Trophoblast cell (in vitro differentiated cells and primary cell): ENCODE measurements around the gene SHC2.
"Not testable (repeated sequence)": the region's sequence is repeated elsewhere in the genome, so short reads cannot be mapped to it uniquely, and the experiment has no call there.

ENCODE experiments used
- DNase-seq, 2 donors: peaks; one replicate each; pipeline ENCODE4 v3.0.0-alpha.2; 2016
- H2AFZ ChIP-seq: 2 replicates; pipeline ENCODE4 v1.6.1; 2013; ENCODE audit warnings: low read length, moderate library complexity, mild to moderate bottlenecking; ENCODE audit not compliant: insufficient read depth, poor library complexity
- H2AK5ac ChIP-seq: 2 replicates; pipeline ENCODE4 v1.6.1; 2013; ENCODE audit warnings: mild to moderate bottlenecking, low read length
- H2BK120ac ChIP-seq: 2 replicates; pipeline ENCODE4 v1.6.1; 2013; ENCODE audit warnings: low read length, mild to moderate bottlenecking, moderate library complexity; ENCODE audit not compliant: insufficient read depth, poor library complexity
- H2BK12ac ChIP-seq: 2 replicates; pipeline ENCODE4 v1.6.1; 2013; ENCODE audit warnings: mild to moderate bottlenecking, low read length, moderate library complexity
- H2BK5ac ChIP-seq: 2 replicates; pipeline ENCODE4 v1.6.1; 2013; ENCODE audit warnings: low read length, low read depth, moderate library complexity, mild to moderate bottlenecking; ENCODE audit not compliant: poor library complexity
- H3K14ac ChIP-seq: 2 replicates; pipeline ENCODE4 v1.6.1; 2013; ENCODE audit warnings: mild to moderate bottlenecking, low read length
- H3K18ac ChIP-seq: 2 replicates; pipeline ENCODE4 v1.6.1; 2013; ENCODE audit warnings: mild to moderate bottlenecking, low read length
- H3K23ac ChIP-seq: 2 replicates; pipeline ENCODE4 v1.6.1; 2013; ENCODE audit warnings: low read length
- H3K27ac ChIP-seq: 2 replicates; pipeline ENCODE4 v1.5.1; 2013; ENCODE audit warnings: low read depth, mild to moderate bottlenecking, inconsistent platforms, low read length, moderate library complexity
- H3K27me3 ChIP-seq: 2 replicates; pipeline ENCODE4 v1.6.1; 2013; ENCODE audit warnings: inconsistent platforms, mild to moderate bottlenecking, low read length, moderate library complexity; ENCODE audit not compliant: insufficient read depth
- H3K36me3 ChIP-seq, 2 experiments: 1 replicate in 1 of 2; 2 replicates in 1 of 2; pipeline ENCODE4 v1.6.1; 2013; ENCODE audit warnings: low read length in 2 of 2, mild to moderate bottlenecking in 2 of 2, moderate library complexity in 1 of 2; ENCODE audit not compliant: insufficient read depth in 2 of 2, control insufficient read depth in 1 of 2
- H3K4ac ChIP-seq: 2 replicates; pipeline ENCODE4 v1.6.1; 2013; ENCODE audit warnings: low read depth, mild to moderate bottlenecking, low read length, moderate library complexity
- H3K4me1 ChIP-seq, 2 experiments: 1 replicate in 1 of 2; 2 replicates in 1 of 2; pipeline ENCODE4 v1.6.1; 2013; ENCODE audit warnings: low read length in 2 of 2, mild to moderate bottlenecking in 2 of 2, moderate library complexity in 1 of 2; ENCODE audit not compliant: insufficient read depth in 2 of 2, control insufficient read depth in 1 of 2
- H3K4me2 ChIP-seq: 2 replicates; pipeline ENCODE4 v1.6.1; 2013; ENCODE audit warnings: inconsistent platforms, mild to moderate bottlenecking, low read length, moderate library complexity
- H3K4me3 ChIP-seq: 2 replicates; pipeline ENCODE4 v1.5.1; 2013; ENCODE audit warnings: mild to moderate bottlenecking, low read depth, low read length, inconsistent platforms
- H3K79me1 ChIP-seq: one replicate; pipeline ENCODE4 v1.6.1; 2013; ENCODE audit warnings: low read length
- H3K79me2 ChIP-seq: 2 replicates; pipeline ENCODE4 v1.6.1; 2013; ENCODE audit warnings: low read length, mild to moderate bottlenecking; ENCODE audit not compliant: control insufficient read depth, insufficient read depth, poor library complexity
- H3K9ac ChIP-seq: 2 replicates; pipeline ENCODE4 v1.6.1; 2013; ENCODE audit warnings: mild to moderate bottlenecking, low read length
- H3K9me3 ChIP-seq: 2 replicates; pipeline ENCODE4 v1.6.1; 2013; ENCODE audit warnings: low read depth, mild to moderate bottlenecking, control low read depth, inconsistent platforms, low read length; ENCODE audit not compliant: insufficient read depth
- H4K12ac ChIP-seq: 2 replicates; pipeline ENCODE4 v1.6.1; 2013; ENCODE audit warnings: low read depth, mild to moderate bottlenecking, low read length, moderate library complexity
- H4K8ac ChIP-seq: 2 replicates; pipeline ENCODE4 v1.6.1; 2013; ENCODE audit warnings: low read depth, mild to moderate bottlenecking, low read length, moderate library complexity
- H4K91ac ChIP-seq: one replicate; pipeline ENCODE4 v1.6.1; 2013; ENCODE audit warnings: low read depth, mild to moderate bottlenecking, low read length, moderate library complexity
- WGBS: extraction: QIAGEN DNeasy Blood & Tissue Kit; methylation state at CpG from one replicate; pipeline ENCODE4 v1.1.7; 2013; ENCODE audit warnings: missing lambda C conversion rate; ENCODE audit not compliant: insufficient read length, insufficient coverage; ENCODE audit errors: extremely low coverage; 5-methylcytosine and 5-hydroxymethylcytosine counted together

The SHC2 gene

GRCh38 chr19:422917-423226 is 38.0 kb downstream of the SHC2 start:
- not testable (repeated sequence) for H3K4ac ChIP-seq, H3K14ac ChIP-seq, H3K79me1 ChIP-seq, H4K12ac ChIP-seq, H3K79me2 ChIP-seq, H2AFZ ChIP-seq, H2BK12ac ChIP-seq, H3K4me1 ChIP-seq, H3K9me3 ChIP-seq, H2BK120ac ChIP-seq, H3K9ac ChIP-seq, H4K91ac ChIP-seq, H3K23ac ChIP-seq, H4K8ac ChIP-seq, H3K4me2 ChIP-seq, DNase-seq, H3K4me3 ChIP-seq, H2AK5ac ChIP-seq, H3K18ac ChIP-seq, H3K27me3 ChIP-seq, H2BK5ac ChIP-seq, H3K27ac ChIP-seq
- H3K36me3 ChIP-seq, result peaks cover 4 to 20% of the 10 kb centered on the region in 2 experiments
- no CpG with 5 or more reads among the region's 9 CpGs for WGBS

DNA sequence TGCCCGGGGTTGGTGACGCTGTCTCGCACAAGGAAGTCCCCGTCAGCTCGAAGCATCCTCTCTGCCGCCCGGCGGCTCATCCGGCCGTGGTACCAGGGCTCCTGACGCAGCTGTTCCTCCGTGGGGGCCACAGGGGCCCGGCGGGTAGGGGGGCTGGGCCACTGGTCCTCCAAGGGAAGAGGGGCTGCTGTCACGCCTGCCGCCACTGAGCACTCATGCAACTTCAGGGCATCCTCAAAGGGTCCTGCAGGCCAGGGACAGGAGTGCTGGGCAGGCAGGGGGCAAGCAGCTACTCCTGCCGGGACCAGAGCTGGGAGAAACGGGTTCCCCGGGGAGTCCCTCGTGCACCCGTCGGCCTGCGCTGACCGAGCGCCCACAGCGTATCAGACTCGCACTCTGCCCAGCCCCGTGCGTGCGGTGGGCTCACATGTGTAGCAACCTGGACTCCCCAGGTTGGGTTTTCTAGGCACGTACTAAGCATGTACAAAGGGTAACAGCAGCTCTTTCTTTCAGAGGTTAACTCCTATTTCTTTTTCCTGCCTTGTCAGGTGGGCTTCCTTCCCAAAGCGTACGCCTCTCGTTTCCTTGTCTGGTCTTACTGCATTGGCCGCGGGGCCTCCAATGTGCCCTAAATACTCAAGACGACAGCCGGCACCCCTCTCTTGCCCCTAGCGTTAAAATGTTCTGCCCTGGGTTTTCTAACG is 38.5 kb downstream of the SHC2 start:
- no peak for DNase-seq
- no peaks in the 10 kb centered on the region for H3K27me3 ChIP-seq

DNA sequence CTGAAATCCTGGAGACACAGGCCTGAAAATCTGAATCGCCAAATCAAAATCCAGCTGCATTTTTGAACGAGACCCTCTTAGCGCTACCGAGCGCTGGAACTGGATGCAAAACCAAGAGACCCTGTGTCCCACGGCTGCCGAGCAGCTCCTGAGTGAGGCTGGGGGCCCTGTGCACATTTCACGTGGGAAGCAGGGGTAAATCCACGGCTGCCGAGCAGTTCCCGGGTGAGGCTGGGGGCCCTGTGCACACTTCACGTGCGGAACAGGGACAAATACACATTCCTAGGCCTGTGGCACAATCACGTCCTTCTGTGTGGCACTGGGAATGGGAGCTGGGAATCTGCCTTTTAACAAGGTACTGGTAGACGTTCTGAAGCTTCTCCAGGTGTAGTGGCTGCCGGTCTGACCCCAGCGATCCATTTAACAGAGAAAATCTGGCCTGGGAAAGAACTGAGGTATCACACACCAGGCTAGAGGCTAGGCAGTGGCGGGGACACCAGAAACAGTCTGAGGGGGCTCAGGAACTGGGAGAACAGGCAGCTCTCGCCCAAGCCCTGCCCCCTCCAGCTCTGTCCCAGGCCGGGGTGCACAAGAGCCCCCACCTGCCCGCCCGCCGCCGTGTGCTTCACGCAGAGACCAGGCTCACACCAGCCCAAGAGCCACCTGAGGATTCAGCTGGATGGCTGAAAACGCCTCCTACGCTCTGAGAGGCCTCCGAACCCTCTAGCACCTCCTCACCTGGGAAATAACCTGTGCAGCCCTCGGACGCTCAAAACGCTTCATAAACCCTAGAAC is 40.9 kb downstream of the SHC2 start:
- no peak overlapping the region for H4K91ac ChIP-seq
- no peak overlapping the region for H2BK120ac ChIP-seq
- no peaks in the 10 kb centered on the region for H3K79me1 ChIP-seq
- H2BK12ac ChIP-seq, result no peak overlapping the region
- no peaks in the 10 kb centered on the region for H3K9me3 ChIP-seq
- H3K14ac ChIP-seq, result no peak overlapping the region
- H3K4me1 ChIP-seq, result peaks cover 8 to 9% of the 10 kb centered on the region in 2 experiments
- no CpG with 5 or more reads among the region's 31 CpGs for whole genome bisulfite sequencing
- no peak overlapping the region for H2AK5ac ChIP-seq
- H3K18ac ChIP-seq, result no peak overlapping the region
- no peak overlapping the region for H2AFZ ChIP-seq
- no peak overlapping the region for H3K9ac ChIP-seq
- H4K12ac ChIP-seq, result no peak overlapping the region
- H3K27me3 ChIP-seq, result no peaks in the 10 kb centered on the region
- no peak overlapping the region for H3K23ac ChIP-seq
- DNase-seq, result no peak
- no peak overlapping the region for H3K4ac ChIP-seq
- H2BK5ac ChIP-seq, result no peak overlapping the region
- H4K8ac ChIP-seq, result no peak overlapping the region
- H3K27ac ChIP-seq, result no peak overlapping the region
- peaks cover 10 to 27% of the 10 kb centered on the region in 2 experiments for H3K36me3 ChIP-seq
- no peak overlapping the region for H3K4me3 ChIP-seq
- no peak overlapping the region for H3K4me2 ChIP-seq
- H3K79me2 ChIP-seq, result no peaks in the 10 kb centered on the region

More for the DNA sequence above, 38.5 kb downstream of the SHC2 start:
- Histone ChIP-seq H2AFZ (no peak overlapping the region), H4K8ac (no peak overlapping the region), H3K9me3 (peaks cover 2% of the 10 kb centered on the region), H3K27ac (no peak overlapping the region), H3K4me1 (peaks cover 7 to 8% of the 10 kb centered on the region in 2 experiments), H3K36me3 (peaks cover 4 to 20% of the 10 kb centered on the region in 2 experiments), H3K9ac (no peak overlapping the region), H3K18ac (no peak overlapping the region), H2BK120ac (no peak overlapping the region), H4K12ac (no peak overlapping the region), H3K4me3 (no peak overlapping the region), H3K23ac (no peak overlapping the region), H2BK5ac (no peak overlapping the region), H3K79me2 (no peaks in the 10 kb centered on the region), H4K91ac (no peak overlapping the region), H3K14ac (no peak overlapping the region), H2AK5ac (no peak overlapping the region), H3K4ac (no peak overlapping the region), H2BK12ac (no peak overlapping the region), H3K4me2 (no peak overlapping the region), H3K79me1 (no peaks in the 10 kb centered on the region)
- no CpG with 5 or more reads among the region's 40 CpGs for WGBS

DNA sequence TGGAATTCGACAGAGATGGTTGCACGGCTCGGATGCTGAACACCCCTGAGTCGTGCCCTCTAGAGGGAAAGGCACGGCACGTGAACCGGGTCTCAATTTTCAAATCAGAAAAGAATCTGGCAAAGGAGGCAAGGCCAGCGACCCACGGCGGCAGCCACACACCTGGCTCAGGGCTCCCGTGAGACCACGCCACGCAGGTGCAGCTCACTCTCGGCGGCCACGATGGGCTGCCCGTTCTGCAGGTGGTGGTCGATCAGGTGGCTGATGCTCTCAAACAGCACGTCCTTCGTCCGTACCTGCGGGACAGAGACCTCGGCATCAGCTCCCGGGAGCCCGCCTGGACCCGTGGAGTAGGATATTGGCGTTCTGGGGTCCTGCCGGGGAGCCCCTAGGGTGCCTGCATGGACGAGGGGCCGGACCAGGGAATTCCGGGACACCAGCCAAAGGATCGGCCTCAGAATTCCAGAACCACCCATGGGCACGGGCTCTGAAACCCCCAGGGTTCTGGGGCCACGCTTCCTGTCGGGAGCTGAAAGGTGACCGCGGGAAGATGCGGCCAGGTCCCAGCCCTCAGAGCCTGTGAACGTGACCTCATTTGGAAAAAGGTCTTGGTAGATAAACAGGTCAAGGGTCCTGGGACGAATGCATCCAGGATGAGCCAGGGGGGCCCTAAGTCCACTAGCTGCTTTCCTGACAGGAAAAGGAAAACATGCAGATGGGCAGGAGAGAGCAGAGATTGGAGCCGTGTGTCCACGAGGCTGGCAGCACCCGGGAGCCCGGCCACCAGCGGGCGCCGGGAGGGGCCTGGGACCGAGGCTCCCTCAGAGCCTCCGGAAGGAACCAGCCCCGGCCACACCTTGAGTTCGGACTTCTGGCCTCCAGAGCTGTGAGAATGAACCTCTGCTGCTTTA is 41.8 kb downstream of the SHC2 start:
- no peak overlapping the region for H4K8ac ChIP-seq
- no CpG with 5 or more reads among the region's 51 CpGs for WGBS
- H3K9me3 ChIP-seq, result no peaks in the 10 kb centered on the region
- no peaks in the 10 kb centered on the region for H3K79me2 ChIP-seq
- no peak overlapping the region for H2BK12ac ChIP-seq
- H3K9ac ChIP-seq, result no peak overlapping the region
- no peak overlapping the region for H3K18ac ChIP-seq
- no peak overlapping the region for H3K4me3 ChIP-seq
- H3K27me3 ChIP-seq, result no peaks in the 10 kb centered on the region
- H2AK5ac ChIP-seq, result no peak overlapping the region
- H3K4ac ChIP-seq, result no peak overlapping the region
- H3K4me1 ChIP-seq, result peaks cover 8 to 9% of the 10 kb centered on the region in 2 experiments
- H3K79me1 ChIP-seq, result no peaks in the 10 kb centered on the region
- peaks cover 8 to 19% of the 10 kb centered on the region in 2 experiments for H3K36me3 ChIP-seq
- no peak overlapping the region for H2BK5ac ChIP-seq
- no peak overlapping the region for H3K4me2 ChIP-seq
- no peak overlapping the region for H2BK120ac ChIP-seq
- no peak overlapping the region for H3K27ac ChIP-seq
- H4K12ac ChIP-seq, result no peak overlapping the region
- no peak overlapping the region for H3K23ac ChIP-seq
- no peak for DNase-seq
- H4K91ac ChIP-seq, result no peak overlapping the region
- no peak overlapping the region for H2AFZ ChIP-seq
- no peak overlapping the region for H3K14ac ChIP-seq
